Gastroesophageal sphincter (tissue), 4 donors: ENCODE data around the gene CACNA1C. TPM values are rescaled to one million over a fixed set of nuclear protein-coding genes. Genes with fewer than 3 reads are reported as not detected.

Experiments
- ATAC-seq: fragments of 150-250 bp; one replicate; pipeline ENCODE4 v1.9.1; 2016; ENCODE audit warnings: mild to moderate bottlenecking, moderate library complexity
- H3K27ac ChIP-seq, 4 donors: fragments of 200-600 bp; sonication (generic) in 3 of 4; 1 replicate in 3 of 4; 2 replicates in 1 of 4; pipeline ENCODE4 v1.5.1; 2016 to 2019
- H3K27me3 ChIP-seq: fragments of 200-600 bp; sonication (generic); one replicate; pipeline ENCODE4 v1.5.1; 2019
- H3K36me3 ChIP-seq, 2 donors: fragments of 200-600 bp; sonication (generic); one replicate each; pipeline ENCODE4 v1.5.1; 2019; ENCODE audit warnings: control low read depth in 1 of 2
- H3K4me1 ChIP-seq, 3 donors: fragments of 200-600 bp; sonication (generic); 1 replicate in 2 of 3; 2 replicates in 1 of 3; pipeline ENCODE4 v1.5.1; 2016 to 2019; ENCODE audit warnings: control low read depth in 2 of 3
- H3K4me3 ChIP-seq, 2 donors: fragments of 200-600 bp; sonication (generic); one replicate each; pipeline ENCODE4 v1.5.1; 2019; ENCODE audit warnings: mild to moderate bottlenecking in 1 of 2, moderate library complexity in 1 of 2
- H3K9me3 ChIP-seq, 3 donors: fragments of 200-600 bp; sonication (generic); one replicate each; pipeline ENCODE4 v1.5.1; 2017 to 2019; ENCODE audit warnings: control low read depth in 2 of 3
- CTCF ChIP-seq, 4 experiments: fragments of 200-600 bp in 2 of 4; fragments of 450-650 bp in 2 of 4; sonication (generic) in 1 of 4; IDR thresholded peaks; one replicate each; pipeline ENCODE4 v1.5.1; 2017 to 2019; ENCODE audit warnings: antibody characterized with exemption in 4 of 4, mild to moderate bottlenecking in 2 of 4, moderate library complexity in 2 of 4
- EP300 ChIP-seq: sonication (generic); formaldehyde crosslinking; IDR thresholded peaks from one replicate; pipeline ENCODE4 v1.6.1; 2017; ENCODE audit warnings: antibody characterized with exemption, mild to moderate bottlenecking
- POLR2A ChIP-seq, 2 donors: fragments of 450-650 bp; IDR thresholded peaks; one replicate each; pipeline ENCODE4 v1.6.1; 2017; ENCODE audit warnings: antibody characterized with exemption in 2 of 2, mild to moderate bottlenecking in 2 of 2, moderate library complexity in 1 of 2
- POLR2AphosphoS5 ChIP-seq: sonication (generic); formaldehyde crosslinking; IDR thresholded peaks from one replicate; pipeline ENCODE4 v1.6.1; 2017; ENCODE audit warnings: antibody characterized with exemption
- WGBS, 2 donors: methylation state at CpG; one replicate each; pipeline ENCODE4 v1.1.5; 2018; ENCODE audit warnings: low coverage in 1 of 2; 5-methylcytosine and 5-hydroxymethylcytosine counted together
- total RNA-seq, 4 donors: library from RNA; depleted of rRNA; stranded (reverse); fragments of >200 nt; gene quantifications; one replicate each; pipeline ENCODE4 v1.1.0, GENCODE V29; 2016

CACNA1C gene
- total RNA-seq, 4 donors from 2014 or later = 22.9 to 96.2 (median 41.4) TPM

GRCh38 chr12:2285462-2285861 lies 232.7 kb downstream of the CACNA1C start:
- ATAC-seq = no peak
- Histone ChIP-seq H3K4me3 (no peak overlapping the region), H3K9me3 (no peaks in the 10 kb centered on the region), H3K4me1 (peaks cover 10 to 85% (median 41%) of the 10 kb centered on the region in 3 donors), H3K36me3 (no peaks in the 10 kb centered on the region), H3K27ac (peak overlapping the region in 3 of 4 donors; percentile 79 to 82 (median 82)), H3K27me3 (no peaks in the 10 kb centered on the region)
- WGBS, 2 donors = 75 to 95% methylated on average over 5 to 14 of the region's 14 CpGs
- no peak for TF ChIP-seq POLR2AphosphoS5
- no peak for TF ChIP-seq EP300
- TF ChIP-seq CTCF (IDR thresholded peaks at IDR 0.05) = no peak
- TF ChIP-seq POLR2A (IDR thresholded peaks at IDR 0.05) = no peak

GRCh38 chr12:2286047-2286446 lies 233.3 kb downstream of the CACNA1C start:
- H3K36me3 ChIP-seq = no peaks in the 10 kb centered on the region
- TF ChIP-seq EP300 (no peak), POLR2A (IDR thresholded peaks at IDR 0.05) (no peak), POLR2AphosphoS5 (no peak), CTCF (IDR thresholded peaks at IDR 0.05) (no peak)
- ATAC-seq = no peak
- WGBS, 2 donors = 20 to 61% methylated on average over 5 of the region's 5 CpGs
- H3K9me3 ChIP-seq = no peaks in the 10 kb centered on the region
- no peak overlapping the region for H3K4me3 ChIP-seq
- H3K27me3 ChIP-seq = no peaks in the 10 kb centered on the region
- peaks cover 10 to 91% (median 41%) of the 10 kb centered on the region in 3 donors for H3K4me1 ChIP-seq
- peak overlapping the region; percentile 4 to 82 (median 80) for H3K27ac ChIP-seq

GRCh38 chr12:2286461-2287131 lies 233.8 kb downstream of the CACNA1C start:
- TF ChIP-seq POLR2A (IDR thresholded peaks at IDR 0.05) = no peak
- peak; percentile 76 for TF ChIP-seq POLR2AphosphoS5
- no peak for TF ChIP-seq CTCF (IDR thresholded peaks at IDR 0.05)
- no peak for TF ChIP-seq EP300
- 22% methylated on average over 4 of the region's 9 CpGs; no CpG with 5 or more reads in 1 of the 2 donors for WGBS, 2 donors
- Histone ChIP-seq H3K4me3 (no peak overlapping the region), H3K27ac (peak overlapping the region; percentile 4 to 82 (median 80)), H3K4me1 (peaks cover 10 to 96% (median 41%) of the 10 kb centered on the region in 3 donors), H3K27me3 (no peaks in the 10 kb centered on the region), H3K9me3 (no peaks in the 10 kb centered on the region), H3K36me3 (no peaks in the 10 kb centered on the region)
- peak; percentile 73 for ATAC-seq

GRCh38 chr12:2287151-2287550 lies 234.4 kb downstream of the CACNA1C start:
- H3K27ac ChIP-seq = peak overlapping the region in 3 of 4 donors; percentile 79 to 82 (median 82)
- H3K4me3 ChIP-seq = no peak overlapping the region
- no peaks in the 10 kb centered on the region for H3K9me3 ChIP-seq
- whole genome bisulfite sequencing, 2 donors = 55 to 73% methylated on average over 4 to 10 of the region's 12 CpGs
- ATAC-seq = peak; percentile 27
- no peak for TF ChIP-seq CTCF (IDR thresholded peaks at IDR 0.05)
- TF ChIP-seq POLR2AphosphoS5 = peak; percentile 51
- H3K4me1 ChIP-seq = peaks cover 10 to 99% (median 41%) of the 10 kb centered on the region in 3 donors
- H3K36me3 ChIP-seq = no peaks in the 10 kb centered on the region
- H3K27me3 ChIP-seq = no peaks in the 10 kb centered on the region

GRCh38 chr12:2287589-2287988 lies 234.8 kb downstream of the CACNA1C start:
- WGBS, 2 donors = 71 to 72% methylated on average over 5 of the region's 5 CpGs
- Histone ChIP-seq H3K9me3 (no peaks in the 10 kb centered on the region), H3K4me3 (no peak overlapping the region), H3K27ac (peak overlapping the region in 3 of 4 donors; percentile 79 to 82 (median 82)), H3K4me1 (peaks cover 10 to 99% (median 42%) of the 10 kb centered on the region in 3 donors), H3K36me3 (no peaks in the 10 kb centered on the region), H3K27me3 (no peaks in the 10 kb centered on the region)
- TF ChIP-seq EP300 = no peak
- no peak for TF ChIP-seq POLR2AphosphoS5
- ATAC-seq = no peak
